ENCODE results near the gene PRXL2C.

- no peak for TF ChIP-seq SUZ12 (IDR thresholded peaks at IDR 0.05; ENCODE audit: low read length)
- no peak for TF ChIP-seq FOSL1 (IDR thresholded peaks at IDR 0.05; ENCODE audit: insufficient read depth, low read depth, low read length)
- no peak for TF ChIP-seq EZH2 (IDR thresholded peaks at IDR 0.05; ENCODE audit: low read depth, low read length, severe bottlenecking)
- TF ChIP-seq EP300 (IDR thresholded peaks at IDR 0.05; ENCODE audit: borderline replicate concordance in 1 of 2, low read depth in 2 of 2, low read length in 2 of 2), result no peak
Measured at GRCh38 chr9:96612105-96612965, 42.8 kb downstream of the PRXL2C start.
